B cell (primary cell): ENCODE results near the gene RASA2. TPM values are rescaled to one million over a fixed set of nuclear protein-coding genes. Genes with fewer than 3 reads are reported as not detected.
A peak's percentile ranks its signal among the peaks of the same experiment; 100 is the strongest.

Source experiments
- ATAC-seq: fragments of 200-7000 bp; cut with Tn5 transposase; one replicate; pipeline ENCODE4 v1.10.0; 2021; ENCODE audit warnings: low read depth, mild to moderate bottlenecking, moderate number of reproducible peaks, moderate library complexity
- CTCF ChIA-PET: fragments of 350-600 bp; sonication (Branson Sonifier 250); formaldehyde crosslinking; loops from one replicate; lab custom pipeline; 2021; ENCODE audit warnings: antibody characterized with exemption, inconsistent platforms; lab: Charles Lee
- POLR2A ChIA-PET: fragments of 350-600 bp; sonication (Branson Sonifier 250); formaldehyde crosslinking; loops from one replicate; lab custom pipeline; 2021; ENCODE audit warnings: antibody characterized with exemption; lab: Charles Lee
- DNase-seq: peaks from one replicate; pipeline ENCODE4 v3.0.0; 2013
- H2AFZ ChIP-seq: 2 replicates; pipeline ENCODE4 v1.6.1; 2012; ENCODE audit warnings: mild to moderate bottlenecking, low read depth, low read length; ENCODE audit not compliant: insufficient read depth, poor library complexity, severe bottlenecking
- H3K27ac ChIP-seq, 2 donors: 1 replicate in 1 of 2; 2 replicates in 1 of 2; pipeline ENCODE4 v1.5.1; 2012 to 2013; ENCODE audit warnings: low read length in 2 of 2, mild to moderate bottlenecking in 2 of 2, moderate library complexity in 1 of 2
- H3K27me3 ChIP-seq, 4 experiments: fragments of 200-600 bp in 1 of 4; sonication (generic) in 1 of 4; replicated peaks in 1 of 4; 1 replicate in 2 of 4; 2 replicates in 2 of 4; pipeline versions ENCODE4 v1.6.1 to v1.7.0; 2013 to 2016; ENCODE audit warnings: low read length in 3 of 4, mild to moderate bottlenecking in 2 of 4, mixed read lengths in 1 of 4, moderate library complexity in 1 of 4; ENCODE audit not compliant: insufficient read depth in 4 of 4, control insufficient read depth in 3 of 4; ENCODE audit errors: control extremely low read depth in 1 of 4
- H3K36me3 ChIP-seq, 2 experiments: replicated peaks in 1 of 2; 1 replicate in 1 of 2; 2 replicates in 1 of 2; pipeline versions ENCODE4 v1.6.1 to v1.7.1; 2013; ENCODE audit warnings: low read length in 1 of 2; ENCODE audit not compliant: insufficient read depth in 2 of 2, control insufficient read depth in 1 of 2; ENCODE audit errors: control extremely low read depth in 1 of 2, extremely low read depth in 1 of 2
- H3K4me1 ChIP-seq, 2 donors: fragments of 200-600 bp in 1 of 2; sonication (generic) in 1 of 2; 1 replicate in 1 of 2; 2 replicates in 1 of 2; pipeline versions ENCODE4 v1.5.1 to v1.6.1; 2013 to 2017; ENCODE audit warnings: low read length in 2 of 2; ENCODE audit not compliant: control insufficient read depth in 2 of 2, insufficient read depth in 2 of 2
- H3K4me2 ChIP-seq: replicated peaks from 2 replicates; pipeline ENCODE3; 2012; ENCODE audit warnings: mild to moderate bottlenecking, low read depth, low read length; ENCODE audit not compliant: poor library complexity, severe bottlenecking
- H3K4me3 ChIP-seq, 5 experiments: fragments of 200-600 bp in 1 of 5; sonication (generic) in 1 of 5; 1 replicate in 3 of 5; 2 replicates in 2 of 5; pipeline versions ENCODE4 v1.5.1 to v1.7.0; 2011 to 2016; ENCODE audit warnings: low read length in 4 of 5, mild to moderate bottlenecking in 4 of 5, low read depth in 2 of 5, control low read depth in 1 of 5, moderate library complexity in 1 of 5; ENCODE audit not compliant: insufficient read depth in 1 of 5; ENCODE audit errors: control extremely low read depth in 1 of 5, extremely low read depth in 1 of 5
- H3K79me2 ChIP-seq: fragments of 200-600 bp; sonication (generic); one replicate; pipeline ENCODE4 v1.6.0; 2016; ENCODE audit warnings: low read length; ENCODE audit not compliant: control insufficient read depth, insufficient read depth
- H3K9ac ChIP-seq: fragments of 200-600 bp; sonication (generic); 2 replicates; pipeline ENCODE4 v1.6.1; 2017; ENCODE audit warnings: mild to moderate bottlenecking, low read length, moderate library complexity
- H3K9me3 ChIP-seq, 3 donors: one replicate each; pipeline versions ENCODE4 v1.6.1 to v1.7.1; 2013; ENCODE audit warnings: low read length in 2 of 3; ENCODE audit not compliant: control insufficient read depth in 2 of 3, insufficient read depth in 1 of 3; ENCODE audit errors: control extremely low read depth in 1 of 3
- H4K20me1 ChIP-seq: 2 replicates; pipeline ENCODE4 v1.6.0; 2012; ENCODE audit warnings: mild to moderate bottlenecking, low read length; ENCODE audit not compliant: insufficient read depth, control insufficient read depth, poor library complexity, severe bottlenecking
- H3K27ac Mint-ChIP-seq: one replicate; pipeline ENCODE4 v1.8.0; 2021; ENCODE audit warnings: mixed read lengths
- H3K27me3 Mint-ChIP-seq: one replicate; pipeline ENCODE4 v1.8.0; 2021; ENCODE audit warnings: mixed read lengths
- H3K4me1 Mint-ChIP-seq: one replicate; pipeline ENCODE4 v1.8.0; 2021; ENCODE audit warnings: mixed read lengths
- H3K4me3 Mint-ChIP-seq: one replicate; pipeline ENCODE4 v1.8.0; 2021; ENCODE audit warnings: mixed read lengths
- H3K9me3 Mint-ChIP-seq: one replicate; pipeline ENCODE4 v1.8.0; 2022; ENCODE audit warnings: mixed read lengths; ENCODE audit not compliant: insufficient read depth
- CTCF ChIP-seq: fragments of 200-600 bp; IDR thresholded peaks from one replicate; pipeline ENCODE4 v1.8.0; 2022; ENCODE audit warnings: antibody characterized with exemption, mild to moderate bottlenecking
- EZH2 ChIP-seq: IDR thresholded peaks from 2 replicates; pipeline ENCODE4 v1.6.1; 2012; ENCODE audit warnings: borderline replicate concordance, low read depth, mild to moderate bottlenecking, moderate library complexity, low read length; ENCODE audit not compliant: insufficient read depth, poor library complexity, severe bottlenecking
- WGBS: methylation state at CpG from one replicate; pipeline ENCODE4 v1.1.5; 2013; ENCODE audit warnings: missing lambda C conversion rate; ENCODE audit not compliant: insufficient coverage; 5-methylcytosine and 5-hydroxymethylcytosine counted together
- intact Hi-C: fragments of 100-400 bp; cut with micrococcal nuclease; formaldehyde crosslinking; loops from one replicate; pipeline ENCODE4 v1.10.0; 2022
- polyA plus RNA-seq: library from polyadenylated mRNA; depleted of rRNA; stranded (reverse); fragments of >200 nt; gene quantifications from 2 replicates; pipeline ENCODE4 v1.2.3, GENCODE V29; 2012
- total RNA-seq, 2 donors: library from RNA; stranded (reverse); fragments of 120-200 nt in 1 of 2; gene quantifications; 1 replicate in 1 of 2; 2 replicates in 1 of 2; pipeline versions ENCODE4 v1.2.3 to v1.2.4, GENCODE V29; 2013 to 2022

Gene RASA2
- total and polyA plus RNA-seq, 2 donors (not counting 1 experiment from before 2014, with no cell fraction given) = 12.3 to 47.7 TPM

GRCh38 chr3:141507392-141508066 is 20.7 kb downstream of the RASA2 start:
- CTCF ChIA-PET = no interaction called here
- no peaks in the 10 kb centered on the region for H3K27me3 ChIP-seq
- H4K20me1 ChIP-seq = peaks cover 68% of the 10 kb centered on the region
- no peak overlapping the region for H3K4me3 Mint-ChIP-seq
- H3K27ac Mint-ChIP-seq = peak overlapping the region; percentile 10
- no peak overlapping the region for H3K4me2 ChIP-seq
- H3K9me3 Mint-ChIP-seq = no peaks in the 10 kb centered on the region
- intact Hi-C loops = no loop called here
- no peaks in the 10 kb centered on the region for H3K9me3 ChIP-seq
- peaks cover 100% of the 10 kb centered on the region for H3K79me2 ChIP-seq
- peaks cover 0 to 26% of the 10 kb centered on the region in 2 experiments for H3K36me3 ChIP-seq
- H2AFZ ChIP-seq = no peak overlapping the region
- 100% methylated on average over 1 of the region's 3 CpGs for WGBS
- no peak overlapping the region for H3K4me3 ChIP-seq
- H3K9ac ChIP-seq = no peak overlapping the region
- ATAC-seq = no peak
- peaks cover 37% of the 10 kb centered on the region for H3K4me1 Mint-ChIP-seq
- POLR2A ChIA-PET = no interaction called here
- H3K4me1 ChIP-seq = peaks cover 3 to 10% of the 10 kb centered on the region in 2 donors
- H3K27me3 Mint-ChIP-seq = no peaks in the 10 kb centered on the region
- peak overlapping the region in 1 of 2 donors; percentile 14 for H3K27ac ChIP-seq
- DNase-seq = no peak
- TF ChIP-seq CTCF (no peak), EZH2 (no peak)

- peaks cover 3 to 10% of the 10 kb centered on the region in 2 donors for H3K4me1 ChIP-seq
- peaks cover 100% of the 10 kb centered on the region for H3K79me2 ChIP-seq
- no CpG with 5 or more reads among the region's 3 CpGs for WGBS
Observed at GRCh38 chr3:141508067-141508436, 21.2 kb downstream of the RASA2 start.

More at GRCh38 chr3:141508067-141508436, 21.2 kb downstream of the RASA2 start:
- Histone ChIP-seq H3K9ac (no peak overlapping the region), H3K27ac (no peak overlapping the region), H3K4me2 (no peak overlapping the region), H3K4me3 (no peak overlapping the region), H3K27me3 (no peaks in the 10 kb centered on the region), H4K20me1 (peaks cover 63% of the 10 kb centered on the region), H3K36me3 (peaks cover 0 to 22% of the 10 kb centered on the region in 2 experiments), H2AFZ (no peak overlapping the region), H3K9me3 (no peaks in the 10 kb centered on the region)
- intact Hi-C loops = no loop called here
- H3K27me3 Mint-ChIP-seq = no peaks in the 10 kb centered on the region
- no peak for ATAC-seq
- H3K9me3 Mint-ChIP-seq = no peaks in the 10 kb centered on the region
- CTCF ChIA-PET = no interaction called here
- no peak overlapping the region for H3K4me3 Mint-ChIP-seq
- H3K27ac Mint-ChIP-seq = no peak overlapping the region
- no peak for DNase-seq
- peaks cover 37% of the 10 kb centered on the region for H3K4me1 Mint-ChIP-seq
- TF ChIP-seq CTCF = no peak
- no peak for TF ChIP-seq EZH2
- POLR2A ChIA-PET = no interaction called here
